HCT116 (cell line): ENCODE results near the gene BCR. TPM values are rescaled to one million over a fixed set of nuclear protein-coding genes. Genes with fewer than 3 reads are reported as not detected.

Experiments used
- ATAC-seq: fragments of 200-7000 bp; cut with Tn5 transposase; 2 replicates; pipeline ENCODE4 v1.9.1; 2020; ENCODE audit warnings: mild to moderate bottlenecking, moderate library complexity
- BruUV-seq: library from RNA; stranded (reverse); fragments of 400-500 nt; replicated peaks from 2 replicates; lab custom pipeline; 2021; lab: Mats Ljungman, UMichigan
- CTCF ChIA-PET: fragments of 300-600 bp; sonication (Branson Sonifier 250); formaldehyde crosslinking; loops from one replicate; lab custom pipeline; 2021; ENCODE audit warnings: antibody characterized with exemption; lab: Charles Lee
- POLR2A ChIA-PET: fragments of 300-600, 350-600 bp; sonication (Branson Sonifier 250); formaldehyde crosslinking; loops from one replicate; lab custom pipeline; 2021; ENCODE audit warnings: antibody characterized with exemption; lab: Charles Lee
- RAD21 ChIA-PET, 2 experiments: fragments of 300-600 bp; sonication (Branson Sonifier 250); formaldehyde crosslinking; loops; one replicate each; lab custom pipeline; 2023; ENCODE audit warnings: low total read pairs in 2 of 2; ENCODE audit not compliant: uncharacterized antibody in 2 of 2, unreplicated experiment in 2 of 2, low non-redundant PET in 1 of 2; lab: Charles Lee
- DNase-seq: peaks from one replicate; pipeline ENCODE4 v3.0.0-alpha.2; 2010; ENCODE audit warnings: low read depth, low spot score
- H2AFZ ChIP-seq: fragments of 200-600 bp; shearing (Covaris generic), sonication (generic); 2 replicates; pipeline ENCODE4 v1.6.1; 2017; ENCODE audit warnings: low read depth, mixed run types, mixed read lengths, antibody characterized with exemption, low read length; ENCODE audit not compliant: poor library complexity, severe bottlenecking
- H3K27ac ChIP-seq: 2 replicates; pipeline ENCODE4 v1.5.1; 2012; ENCODE audit warnings: low read depth, low read length
- H3K27me3 ChIP-seq: fragments of 200-600 bp; sonication (generic); 2 replicates; pipeline ENCODE4 v1.6.1; 2016; ENCODE audit warnings: mixed run types, low read length, mixed read lengths; ENCODE audit not compliant: insufficient read depth
- H3K36me3 ChIP-seq, 2 experiments: fragments of 200-500 bp in 1 of 2; fragments of 200-600 bp in 1 of 2; sonication (Bioruptor generic) in 1 of 2; sonication (generic) in 1 of 2; 2 replicates each; pipeline versions ENCODE4 v1.5.1 to v1.6.1; 2014 to 2016; ENCODE audit warnings: low read length in 2 of 2, inconsistent platforms in 1 of 2, mixed read lengths in 1 of 2, mixed run types in 1 of 2; ENCODE audit not compliant: insufficient read depth in 2 of 2, control insufficient read depth in 1 of 2
- H3K4me1 ChIP-seq, 2 experiments: fragments of 200-600 bp in 1 of 2; sonication (generic) in 1 of 2; 2 replicates each; pipeline versions ENCODE4 v1.5.1 to v1.6.1; 2012 to 2017; ENCODE audit warnings: low read length in 2 of 2, inconsistent platforms in 1 of 2, mild to moderate bottlenecking in 1 of 2, mixed read lengths in 1 of 2, mixed run types in 1 of 2, moderate library complexity in 1 of 2; ENCODE audit not compliant: insufficient read depth in 2 of 2, control insufficient read depth in 1 of 2
- H3K4me2 ChIP-seq: fragments of 200-600 bp; sonication (generic); 2 replicates; pipeline ENCODE4 v1.6.1; 2017; ENCODE audit warnings: mixed run types, low read length, mixed read lengths
- H3K4me3 ChIP-seq, 2 experiments: fragments of 200-600 bp in 1 of 2; sonication (generic) in 1 of 2; replicated peaks in 1 of 2; 2 replicates each; pipeline ENCODE4 v1.5.1; 2011 to 2016; ENCODE audit warnings: low read length in 2 of 2, control low read depth in 1 of 2, low read depth in 1 of 2, mild to moderate bottlenecking in 1 of 2, mixed read lengths in 1 of 2, mixed run types in 1 of 2
- H3K79me2 ChIP-seq: fragments of 200-600 bp; sonication (generic); 2 replicates; pipeline ENCODE4 v1.6.1; 2017; ENCODE audit warnings: mild to moderate bottlenecking, mixed run types, low read length, moderate library complexity, mixed read lengths; ENCODE audit not compliant: insufficient read depth
- H3K9ac ChIP-seq: fragments of 200-600 bp; sonication (generic); 2 replicates; pipeline ENCODE4 v1.6.1; 2016; ENCODE audit warnings: low read length, mixed read lengths
- H3K9me2 ChIP-seq: fragments of 200-600 bp; sonication (generic), shearing (Covaris generic); 2 replicates; pipeline ENCODE4 v1.6.1; 2017; ENCODE audit warnings: mixed run types, mild to moderate bottlenecking, moderate library complexity; ENCODE audit not compliant: insufficient read depth
- H3K9me3 ChIP-seq, 2 experiments: fragments of 200-500 bp in 1 of 2; fragments of 200-600 bp in 1 of 2; sonication (Bioruptor generic) in 1 of 2; sonication (generic) in 1 of 2; 2 replicates each; pipeline ENCODE4 v1.6.1; 2014 to 2017; ENCODE audit warnings: low read length in 2 of 2, mixed read lengths in 2 of 2, inconsistent platforms in 1 of 2, low read depth in 1 of 2, mild to moderate bottlenecking in 1 of 2, mixed run types in 1 of 2, moderate library complexity in 1 of 2; ENCODE audit not compliant: control insufficient read depth in 1 of 2, insufficient read depth in 1 of 2
- H4K20me1 ChIP-seq: fragments of 200-600 bp; sonication (generic), shearing (Covaris generic); 2 replicates; pipeline ENCODE4 v1.6.1; 2017; ENCODE audit warnings: mixed run types, mild to moderate bottlenecking, moderate library complexity; ENCODE audit not compliant: insufficient read depth
- ATF3 ChIP-seq: IDR thresholded peaks from 2 replicates; pipeline ENCODE4 v1.6.1; 2012
- CBX3 ChIP-seq: IDR thresholded peaks from 2 replicates; pipeline ENCODE4 v1.6.1; 2012; ENCODE audit warnings: low read depth
- CTCF ChIP-seq, 3 experiments: fragments of 200-600 bp in 1 of 3; sonication (generic) in 1 of 3; IDR thresholded peaks in 2 of 3; conservative IDR thresholded peaks in 1 of 3; 2 replicates each; pipeline ENCODE4 v1.5.1; 2012 to 2017; ENCODE audit warnings: low read depth in 2 of 3, low read length in 2 of 3, antibody characterized with exemption in 1 of 3, borderline replicate concordance in 1 of 3, control low read depth in 1 of 3, mild to moderate bottlenecking in 1 of 3, mixed read lengths in 1 of 3, mixed run types in 1 of 3, moderate library complexity in 1 of 3; ENCODE audit not compliant: insufficient read depth in 1 of 3
- ELF1 ChIP-seq: IDR thresholded peaks from 2 replicates; pipeline ENCODE4 v1.6.1; 2012; ENCODE audit warnings: low read depth, borderline replicate concordance
- EZH2 ChIP-seq: fragments of 200-600 bp; sonication (generic); IDR thresholded peaks from 2 replicates; pipeline ENCODE4 v1.6.1; 2017; ENCODE audit warnings: antibody characterized with exemption, mixed run types
- POLR2A ChIP-seq: IDR thresholded peaks from 2 replicates; pipeline ENCODE4 v1.7.0; 2011; ENCODE audit warnings: borderline replicate concordance; ENCODE audit not compliant: insufficient read depth, insufficient read length; ENCODE audit errors: extremely low read depth
- RAD21 ChIP-seq: IDR thresholded peaks from 2 replicates; pipeline ENCODE4 v1.6.1; 2012; ENCODE audit warnings: low read depth, mild to moderate bottlenecking
- ZBTB33 ChIP-seq: IDR thresholded peaks from 2 replicates; pipeline ENCODE4 v1.6.1; 2011; ENCODE audit warnings: mild to moderate bottlenecking, low read length, moderate library complexity; ENCODE audit not compliant: insufficient replicate concordance; ENCODE audit errors: extremely low read depth
- ZFX ChIP-seq: fragments of 450-650 bp; IDR thresholded peaks from 2 replicates; pipeline ENCODE4 v1.6.1; 2017
- intact Hi-C: fragments of 100-400 bp; cut with micrococcal nuclease; formaldehyde crosslinking; loops from 2 replicates; pipeline ENCODE4 v1.10.0; 2022
- total RNA-seq: library from RNA; stranded (reverse); gene quantifications from one replicate; pipeline ENCODE4 v1.2.1, GENCODE V29; 2021; ENCODE audit not compliant: unreplicated experiment
- TF ChIP-seq, protein P1 (sequence below): IDR thresholded peaks from 2 replicates; pipeline ENCODE4 v1.6.1; 2012
- TF ChIP-seq, protein P2 (sequence below): IDR thresholded peaks from 2 replicates; pipeline ENCODE4 v1.6.1; 2012; ENCODE audit warnings: low read depth

The BCR gene
- total RNA-seq, 1 experiment from 2014 or later: 39.7 TPM

DNA sequence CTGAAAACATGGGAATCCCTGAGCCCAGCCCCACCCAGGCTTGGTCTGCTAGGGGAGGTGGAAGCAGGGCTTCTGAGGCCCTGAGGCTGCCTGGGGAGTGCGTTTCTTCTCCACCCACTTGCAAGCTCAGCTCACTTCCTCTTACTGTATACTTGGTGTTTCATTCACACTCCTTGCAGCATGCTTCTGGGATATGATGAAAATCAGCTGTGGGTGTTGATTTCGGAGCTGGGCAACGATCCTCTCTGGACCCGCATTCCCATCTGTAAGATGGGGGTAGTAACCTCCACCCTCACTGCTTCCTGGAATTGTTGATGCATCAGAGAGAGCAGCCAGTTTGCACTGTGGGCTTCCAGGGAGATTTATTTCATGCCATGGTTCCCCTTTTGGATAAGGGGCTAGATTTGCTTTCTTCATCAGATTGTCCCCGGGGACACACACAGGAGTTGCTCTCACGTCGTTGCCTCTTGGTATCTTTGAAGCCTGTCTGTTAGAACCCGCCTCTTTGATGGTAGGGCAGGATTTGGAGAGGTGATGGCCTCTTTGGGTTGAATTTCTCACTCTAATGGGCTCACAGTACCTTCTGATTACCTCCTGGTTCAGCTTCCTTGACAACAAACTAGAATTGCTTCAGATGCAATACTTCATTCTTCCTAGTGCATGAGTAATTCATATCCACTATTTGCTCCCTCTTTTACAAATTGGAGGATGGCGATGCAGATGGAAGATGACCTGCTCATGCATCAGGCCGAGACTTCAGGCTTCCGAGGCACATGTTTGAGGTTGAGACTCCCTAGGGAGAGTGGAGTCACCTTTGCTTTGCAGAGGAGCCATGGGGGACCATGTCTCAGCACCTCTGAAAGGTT lies 40.4 kb downstream of the BCR start:
- no TSS peak for BruUV-seq
- POLR2A ChIA-PET: no interaction called here
- H4K20me1 ChIP-seq: no peaks in the 10 kb centered on the region

More for the DNA sequence above, 40.4 kb downstream of the BCR start:
- no peaks in the 10 kb centered on the region for H3K27me3 ChIP-seq
- intact Hi-C loops: no loop called here
- no peak overlapping the region for H3K4me2 ChIP-seq
- TF ChIP-seq, protein P1, sequence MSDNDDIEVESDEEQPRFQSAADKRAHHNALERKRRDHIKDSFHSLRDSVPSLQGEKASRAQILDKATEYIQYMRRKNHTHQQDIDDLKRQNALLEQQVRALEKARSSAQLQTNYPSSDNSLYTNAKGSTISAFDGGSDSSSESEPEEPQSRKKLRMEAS: no peak
- TF ChIP-seq ATF3 (no peak), POLR2A (no peak), ELF1 (no peak), CBX3 (no peak), RAD21 (no peak), EZH2 (no peak), CTCF (IDR thresholded peaks at IDR 0.05 in 2 of 3, conservative IDR thresholded peaks at IDR 0.05 in 1 of 3; ENCODE audit: borderline replicate concordance in 1 of 3, insufficient read depth in 1 of 3, low read depth in 2 of 3, low read length in 2 of 3) (no peak), ZFX (no peak), ZBTB33 (no peak)
- TF ChIP-seq, protein P2, sequence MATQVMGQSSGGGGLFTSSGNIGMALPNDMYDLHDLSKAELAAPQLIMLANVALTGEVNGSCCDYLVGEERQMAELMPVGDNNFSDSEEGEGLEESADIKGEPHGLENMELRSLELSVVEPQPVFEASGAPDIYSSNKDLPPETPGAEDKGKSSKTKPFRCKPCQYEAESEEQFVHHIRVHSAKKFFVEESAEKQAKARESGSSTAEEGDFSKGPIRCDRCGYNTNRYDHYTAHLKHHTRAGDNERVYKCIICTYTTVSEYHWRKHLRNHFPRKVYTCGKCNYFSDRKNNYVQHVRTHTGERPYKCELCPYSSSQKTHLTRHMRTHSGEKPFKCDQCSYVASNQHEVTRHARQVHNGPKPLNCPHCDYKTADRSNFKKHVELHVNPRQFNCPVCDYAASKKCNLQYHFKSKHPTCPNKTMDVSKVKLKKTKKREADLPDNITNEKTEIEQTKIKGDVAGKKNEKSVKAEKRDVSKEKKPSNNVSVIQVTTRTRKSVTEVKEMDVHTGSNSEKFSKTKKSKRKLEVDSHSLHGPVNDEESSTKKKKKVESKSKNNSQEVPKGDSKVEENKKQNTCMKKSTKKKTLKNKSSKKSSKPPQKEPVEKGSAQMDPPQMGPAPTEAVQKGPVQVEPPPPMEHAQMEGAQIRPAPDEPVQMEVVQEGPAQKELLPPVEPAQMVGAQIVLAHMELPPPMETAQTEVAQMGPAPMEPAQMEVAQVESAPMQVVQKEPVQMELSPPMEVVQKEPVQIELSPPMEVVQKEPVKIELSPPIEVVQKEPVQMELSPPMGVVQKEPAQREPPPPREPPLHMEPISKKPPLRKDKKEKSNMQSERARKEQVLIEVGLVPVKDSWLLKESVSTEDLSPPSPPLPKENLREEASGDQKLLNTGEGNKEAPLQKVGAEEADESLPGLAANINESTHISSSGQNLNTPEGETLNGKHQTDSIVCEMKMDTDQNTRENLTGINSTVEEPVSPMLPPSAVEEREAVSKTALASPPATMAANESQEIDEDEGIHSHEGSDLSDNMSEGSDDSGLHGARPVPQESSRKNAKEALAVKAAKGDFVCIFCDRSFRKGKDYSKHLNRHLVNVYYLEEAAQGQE: no peak
- TF ChIP-seq, all 23 proteins: peak for 0
- H3K79me2 ChIP-seq: peaks cover 98% of the 10 kb centered on the region
- no peak for ATAC-seq
- CTCF ChIA-PET: no interaction called here
- no peak for DNase-seq
- no peak overlapping the region for H3K9ac ChIP-seq
- H3K4me1 ChIP-seq: peaks cover 23 to 33% of the 10 kb centered on the region in 2 experiments
- H2AFZ ChIP-seq: no peak overlapping the region
- no peaks in the 10 kb centered on the region for H3K9me3 ChIP-seq
- no peak overlapping the region for H3K4me3 ChIP-seq
- no peaks in the 10 kb centered on the region for H3K9me2 ChIP-seq
- RAD21 ChIA-PET: no interaction called here
- no peaks in the 10 kb centered on the region for H3K36me3 ChIP-seq
- H3K27ac ChIP-seq: no peak overlapping the region
